Small intestine (tissue), 7 donors: Measurements from ENCODE around the gene SPATA18. TPM values are rescaled to one million over a fixed set of nuclear protein-coding genes. Genes with fewer than 3 reads are reported as not detected.

Source experiments
- DNase-seq, 2 donors: peaks; one replicate each; pipeline versions ENCODE4 v3.0.0 to v3.0.0-alpha.2; 2013
- FAIRE-seq: peaks from 2 replicates; lab custom pipeline; 2012; peaks lifted over from hg19 to GRCh38; lab: Jason Lieb, UNC
- H3K27ac ChIP-seq, 3 donors: one replicate each; pipeline ENCODE4 v1.5.1; 2013; ENCODE audit warnings: low read length in 2 of 3, mild to moderate bottlenecking in 2 of 3, control low read depth in 1 of 3, inconsistent platforms in 1 of 3, low read depth in 1 of 3, moderate library complexity in 1 of 3
- H3K27me3 ChIP-seq, 3 donors: one replicate each; pipeline ENCODE4 v1.6.1; 2013; ENCODE audit warnings: low read length in 3 of 3, inconsistent platforms in 1 of 3; ENCODE audit not compliant: control insufficient read depth in 3 of 3, insufficient read depth in 3 of 3
- H3K36me3 ChIP-seq, 3 donors: one replicate each; pipeline ENCODE4 v1.6.1; 2013; ENCODE audit warnings: low read length in 3 of 3, inconsistent platforms in 1 of 3, low read depth in 1 of 3, mild to moderate bottlenecking in 1 of 3, moderate library complexity in 1 of 3; ENCODE audit not compliant: control insufficient read depth in 3 of 3, insufficient read depth in 2 of 3
- H3K4me1 ChIP-seq, 3 donors: one replicate each; pipeline ENCODE4 v1.6.1; 2013; ENCODE audit warnings: low read length in 2 of 3, inconsistent platforms in 1 of 3, low read depth in 1 of 3, mild to moderate bottlenecking in 1 of 3, moderate library complexity in 1 of 3; ENCODE audit not compliant: control insufficient read depth in 3 of 3, insufficient read depth in 2 of 3
- H3K4me3 ChIP-seq, 3 donors: one replicate each; pipeline ENCODE4 v1.5.1; 2013; ENCODE audit warnings: low read length in 3 of 3, control low read depth in 1 of 3, inconsistent platforms in 1 of 3, low read depth in 1 of 3, mild to moderate bottlenecking in 1 of 3, moderate library complexity in 1 of 3
- H3K9me3 ChIP-seq, 2 donors: one replicate each; pipeline ENCODE4 v1.6.1; 2013; ENCODE audit warnings: low read depth in 1 of 2, low read length in 1 of 2; ENCODE audit not compliant: control insufficient read depth in 2 of 2, insufficient read depth in 1 of 2
- WGBS, 3 donors: extraction: QIAGEN DNeasy Blood & Tissue Kit; methylation state at CpG; one replicate each; pipeline ENCODE4 v1.1.7; 2013; 5-methylcytosine and 5-hydroxymethylcytosine counted together
- polyA plus RNA-seq, 4 donors: library from polyadenylated mRNA; stranded (reverse) in 3 of 4; unstranded in 1 of 4; fragments of 200-250 nt in 3 of 4; fragments of 120-200 nt in 1 of 4; gene quantifications; one replicate each; pipeline versions ENCODE4 v1.2.1 to v1.2.3, GENCODE V29; 2013
- donor health status: healthy with polysubstance abuse.
- donor health status: control.
- donor health status: control.
- donor health status: Bipolar disorder and iron deficiency.
- donor health status: healthy.

SPATA18 gene
- polyA plus RNA-seq, 4 donors: 0.81 to 3.2 (median 1.2) TPM

GRCh38 chr4:52014903-52015302, 36.2 kb upstream of the SPATA18 start:
- Histone ChIP-seq H3K36me3 (peaks cover 0 to 3% (median 0%) of the 10 kb centered on the region in 3 donors), H3K27me3 (no peaks in the 10 kb centered on the region), H3K4me3 (peak overlapping the region in 1 of 3 donors; percentile 52), H3K27ac (peak overlapping the region in 1 of 3 donors; percentile 84), H3K4me1 (peaks cover 0 to 36% (median 2%) of the 10 kb centered on the region in 3 donors), H3K9me3 (no peaks in the 10 kb centered on the region)
- FAIRE-seq (no peak), DNase-seq (no peak)
- 10 to 29% (median 13%) methylated on average over 1 of the region's 1 CpG for WGBS, 3 donors

- WGBS, 3 donors: 34 to 58% (median 54%) methylated on average over 7 of the region's 7 CpGs
- peaks cover 0 to 39% (median 2%) of the 10 kb centered on the region in 3 donors for H3K4me1 ChIP-seq
- H3K36me3 ChIP-seq: peaks cover 0 to 3% (median 0%) of the 10 kb centered on the region in 3 donors
- DNase-seq (peak; percentile 47 to 51), FAIRE-seq (no peak)
- H3K27me3 ChIP-seq: no peaks in the 10 kb centered on the region
- H3K9me3 ChIP-seq: no peaks in the 10 kb centered on the region
- H3K27ac ChIP-seq: peak overlapping the region in 2 of 3 donors; percentile 34 to 84
- peak overlapping the region in 1 of 3 donors; percentile 52 for H3K4me3 ChIP-seq
Measured at GRCh38 chr4:52015366-52015765, 35.7 kb upstream of the SPATA18 start.

GRCh38 chr4:52016981-52017380, 34.1 kb upstream of the SPATA18 start:
- Histone ChIP-seq H3K4me3 (peak overlapping the region in 2 of 3 donors; percentile 24 to 29), H3K27me3 (no peaks in the 10 kb centered on the region), H3K4me1 (peaks cover 0 to 32% (median 2%) of the 10 kb centered on the region in 3 donors), H3K27ac (peak overlapping the region; percentile 32 to 84 (median 64)), H3K9me3 (no peaks in the 10 kb centered on the region), H3K36me3 (peaks cover 0 to 7% (median 0%) of the 10 kb centered on the region in 3 donors)
- FAIRE-seq (no peak), DNase-seq (peak; percentile 72 to 79)
- WGBS, 3 donors: 12 to 56% (median 39%) methylated on average over 3 of the region's 3 CpGs

- DNase-seq: peak; percentile 77 to 85
- peak; percentile 87 for FAIRE-seq
- 0 to 29% (median 14%) methylated on average over 1 of the region's 1 CpG for WGBS, 3 donors
- Histone ChIP-seq H3K27me3 (no peaks in the 10 kb centered on the region), H3K36me3 (peaks cover 0 to 7% (median 2%) of the 10 kb centered on the region in 3 donors), H3K9me3 (no peaks in the 10 kb centered on the region), H3K4me1 (peaks cover 0 to 26% (median 2%) of the 10 kb centered on the region in 3 donors), H3K27ac (peak overlapping the region in 1 of 3 donors; percentile 84), H3K4me3 (peak overlapping the region in 1 of 3 donors; percentile 33)
Measured at GRCh38 chr4:52017814-52018213, 33.3 kb upstream of the SPATA18 start.

- peak within 1 kb of the TSS in 1 of 3 donors; percentile 26 for H3K4me3 ChIP-seq
- H3K36me3 ChIP-seq: peaks cover 0 to 12% (median 2%) of the 10 kb centered on the region in 3 donors
- no peaks in the 10 kb centered on the region for H3K27me3 ChIP-seq
- FAIRE-seq: no peak
- H3K27ac ChIP-seq: peak within 1 kb of the TSS; percentile 56 to 84 (median 83)
- peak; percentile 64 to 94 for DNase-seq
- no peaks in the 10 kb centered on the region for H3K9me3 ChIP-seq
- peaks cover 0 to 18% (median 0%) of the 10 kb centered on the region in 3 donors for H3K4me1 ChIP-seq
- 16 to 67% (median 40%) methylated on average over 6 of the region's 6 CpGs for WGBS, 3 donors
Measured at GRCh38 chr4:52019936-52020657, 31.0 kb upstream of the SPATA18 start, which contains the start of gene LRRC66. Gene LRRC66 (minus strand): TSS chr4:52020363. CDS start chr4:52017613, 2,750 bp downstream.

GRCh38 chr4:52028970-52029369, 22.1 kb upstream of the SPATA18 start:
- DNase-seq (no peak), FAIRE-seq (no peak)
- Histone ChIP-seq H3K27ac (no peak overlapping the region), H3K4me1 (no peaks in the 10 kb centered on the region), H3K9me3 (no peaks in the 10 kb centered on the region), H3K4me3 (no peak overlapping the region), H3K36me3 (peaks cover 0 to 11% (median 0%) of the 10 kb centered on the region in 3 donors), H3K27me3 (no peaks in the 10 kb centered on the region)
- WGBS, 3 donors: 82 to 91% (median 83%) methylated on average over 1 of the region's 1 CpG

- Histone ChIP-seq H3K4me1 (peaks cover 7 to 16% (median 13%) of the 10 kb centered on the region in 3 donors), H3K4me3 (no peak overlapping the region), H3K27me3 (no peaks in the 10 kb centered on the region), H3K36me3 (peaks cover 0 to 4% (median 0%) of the 10 kb centered on the region in 3 donors), H3K27ac (no peak overlapping the region), H3K9me3 (no peaks in the 10 kb centered on the region)
- DNase-seq: no peak
- no peak for FAIRE-seq
- WGBS, 3 donors: 87 to 94% (median 89%) methylated on average over 1 of the region's 1 CpG
Measured at GRCh38 chr4:52032005-52032404, 19.1 kb upstream of the SPATA18 start.

- H3K27me3 ChIP-seq: no peaks in the 10 kb centered on the region
- no peak overlapping the region for H3K4me3 ChIP-seq
- H3K27ac ChIP-seq: no peak overlapping the region
- FAIRE-seq (no peak), DNase-seq (peak in 1 of 2 donors; percentile 64)
- no peaks in the 10 kb centered on the region for H3K9me3 ChIP-seq
- H3K4me1 ChIP-seq: peaks cover 7 to 16% (median 13%) of the 10 kb centered on the region in 3 donors
- WGBS, 3 donors: 15 to 64% (median 29%) methylated on average over 2 of the region's 2 CpGs
- H3K36me3 ChIP-seq: peaks cover 0 to 4% (median 0%) of the 10 kb centered on the region in 3 donors
Measured at GRCh38 chr4:52035190-52035589, 15.9 kb upstream of the SPATA18 start.
